Keratinocyte (primary cell): ENCODE data around the gene RIT2. TPM values are rescaled to one million over a fixed set of nuclear protein-coding genes. Genes with fewer than 3 reads are reported as not detected.

ENCODE experiments used
- DNase-seq: peaks from one replicate; pipeline ENCODE4 v3.0.0-alpha.2; 2011; ENCODE audit warnings: low read depth, missing footprints, low spot score
- FAIRE-seq: peaks from 2 replicates; lab custom pipeline; 2011; peaks lifted over from hg19 to GRCh38; lab: Jason Lieb, UNC
- H2AFZ ChIP-seq: 2 replicates; pipeline ENCODE4 v1.6.0; 2012; ENCODE audit warnings: low read length, control low read depth, inconsistent platforms; ENCODE audit not compliant: control insufficient read depth
- H3K27ac ChIP-seq: 2 replicates; pipeline ENCODE4 v1.5.1; 2011; ENCODE audit warnings: low read length; ENCODE audit not compliant: control insufficient read depth, insufficient read depth
- H3K27me3 ChIP-seq: 3 replicates; pipeline ENCODE4 v1.6.0; 2011; ENCODE audit warnings: low read length; ENCODE audit not compliant: control insufficient read depth, insufficient read depth; ENCODE audit errors: extremely low read depth
- H3K36me3 ChIP-seq, 2 experiments: 2 replicates in 1 of 2; 3 replicates in 1 of 2; pipeline ENCODE4 v1.5.1; 2011; ENCODE audit warnings: low read length in 2 of 2, mild to moderate bottlenecking in 1 of 2; ENCODE audit not compliant: control insufficient read depth in 2 of 2, insufficient read depth in 2 of 2; ENCODE audit errors: extremely low read depth in 1 of 2
- H3K4me1 ChIP-seq: 3 replicates; pipeline ENCODE4 v1.5.1; 2011; ENCODE audit warnings: low read length; ENCODE audit not compliant: control insufficient read depth, insufficient read depth; ENCODE audit errors: extremely low read depth
- H3K4me2 ChIP-seq: 3 replicates; pipeline ENCODE4 v1.6.0; 2011; ENCODE audit warnings: low read depth, low read length; ENCODE audit not compliant: control insufficient read depth, insufficient read depth; ENCODE audit errors: extremely low read depth
- H3K4me3 ChIP-seq, 3 experiments: fragments of 200-600 bp in 1 of 3; sonication (generic) in 1 of 3; 2 replicates in 2 of 3; 3 replicates in 1 of 3; pipeline ENCODE4 v1.5.1; 2011 to 2016; ENCODE audit warnings: low read length in 3 of 3, mild to moderate bottlenecking in 3 of 3, control low read depth in 2 of 3, inconsistent platforms in 1 of 3, low read depth in 1 of 3, mixed read lengths in 1 of 3, mixed run types in 1 of 3, moderate library complexity in 1 of 3; ENCODE audit not compliant: control insufficient read depth in 2 of 3, insufficient read depth in 2 of 3; ENCODE audit errors: extremely low read depth in 1 of 3
- H3K79me2 ChIP-seq: 2 replicates; pipeline ENCODE4 v1.6.0; 2012; ENCODE audit warnings: low read length; ENCODE audit not compliant: control insufficient read depth, insufficient read depth
- H3K9ac ChIP-seq: 3 replicates; pipeline ENCODE4 v1.6.0; 2011; ENCODE audit warnings: low read length; ENCODE audit not compliant: control insufficient read depth, insufficient read depth; ENCODE audit errors: extremely low read depth
- H3K9me1 ChIP-seq: 3 replicates; pipeline ENCODE4 v1.6.0; 2011; ENCODE audit warnings: low read length; ENCODE audit not compliant: control insufficient read depth, insufficient read depth; ENCODE audit errors: extremely low read depth
- H3K9me3 ChIP-seq: 2 replicates; pipeline ENCODE4 v1.5.1; 2012; ENCODE audit warnings: low read depth, low read length; ENCODE audit not compliant: control insufficient read depth
- H4K20me1 ChIP-seq: 3 replicates; pipeline ENCODE4 v1.6.0; 2011; ENCODE audit warnings: low read length; ENCODE audit not compliant: control insufficient read depth, insufficient read depth; ENCODE audit errors: extremely low read depth
- EZH2 ChIP-seq: IDR thresholded peaks from one replicate; pipeline ENCODE4 v1.6.1; 2012; ENCODE audit warnings: inconsistent platforms, mild to moderate bottlenecking, low read length, moderate library complexity
- dilution Hi-C: fragments of 300-500 bp; cut with MboI; formaldehyde crosslinking; loops from one replicate; pipeline ENCODE4 v1.7.0; 2020; ENCODE audit warnings: low sequenced_read_pairs; ENCODE audit not compliant: extremely low pct_ligation_motif_present
- polyA plus RNA-seq, 5 experiments: library from polyadenylated mRNA; depleted of rRNA in 3 of 5; stranded (reverse) in 3 of 5; stranded (forward) in 1 of 5; unstranded in 1 of 5; fragments of >200 nt; gene quantifications; 1 replicate in 1 of 5; 2 replicates in 3 of 5; 3 replicates in 1 of 5; pipeline versions ENCODE4 v1.2.1 to v1.2.3, GENCODE V29; 2011 to 2012; ENCODE audit warnings: missing spikeins in 2 of 5, low read depth in 1 of 5, low replicate concordance in 1 of 5
- TF ChIP-seq, protein P1 (sequence below), 3 experiments: IDR thresholded peaks in 1 of 3; conservative IDR thresholded peaks in 1 of 3; optimal IDR thresholded peaks in 1 of 3; 2 replicates in 2 of 3; 3 replicates in 1 of 3; pipeline versions ENCODE3 to v1.5.1; 2011; ENCODE audit warnings: low read length in 3 of 3, mild to moderate bottlenecking in 3 of 3, moderate library complexity in 2 of 3, control low read depth in 1 of 3, inconsistent platforms in 1 of 3; ENCODE audit not compliant: insufficient read depth in 2 of 3; ENCODE audit errors: extremely low read depth in 1 of 3

The RIT2 gene
- polyA plus RNA-seq, 1 donor (not counting 4 experiments of a cell fraction or from before 2014, with no cell fraction given): not detected

DNA sequence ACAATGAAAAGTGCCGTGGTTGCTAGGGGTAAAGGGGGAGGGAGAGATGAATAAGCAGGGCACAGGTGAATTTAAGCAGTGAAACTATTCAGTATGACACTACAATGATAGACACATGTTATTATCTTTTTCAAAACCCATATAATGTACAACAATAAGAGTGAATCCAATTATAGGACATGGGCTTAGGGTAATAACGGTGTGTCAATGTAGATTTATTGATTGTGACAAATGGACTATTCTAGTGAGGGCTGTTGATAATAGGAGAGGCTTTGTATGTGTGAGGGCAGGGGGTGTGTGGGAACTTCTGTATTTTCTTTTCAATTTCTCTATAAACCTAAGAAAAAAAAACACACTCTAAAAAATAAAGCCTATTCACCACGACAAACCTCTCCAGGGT is 223.8 kb downstream of the RIT2 start:
- Histone ChIP-seq H3K27ac (no peak overlapping the region), H3K9me3 (no peaks in the 10 kb centered on the region), H3K9me1 (no peaks in the 10 kb centered on the region), H4K20me1 (no peaks in the 10 kb centered on the region), H3K4me1 (no peaks in the 10 kb centered on the region), H3K27me3 (no peaks in the 10 kb centered on the region), H3K79me2 (no peaks in the 10 kb centered on the region), H3K4me3 (no peak overlapping the region), H2AFZ (no peak overlapping the region), H3K4me2 (no peak overlapping the region), H3K36me3 (no peaks in the 10 kb centered on the region), H3K9ac (no peak overlapping the region)
- DNase-seq (no peak), FAIRE-seq (no peak)
- TF ChIP-seq, protein P1, sequence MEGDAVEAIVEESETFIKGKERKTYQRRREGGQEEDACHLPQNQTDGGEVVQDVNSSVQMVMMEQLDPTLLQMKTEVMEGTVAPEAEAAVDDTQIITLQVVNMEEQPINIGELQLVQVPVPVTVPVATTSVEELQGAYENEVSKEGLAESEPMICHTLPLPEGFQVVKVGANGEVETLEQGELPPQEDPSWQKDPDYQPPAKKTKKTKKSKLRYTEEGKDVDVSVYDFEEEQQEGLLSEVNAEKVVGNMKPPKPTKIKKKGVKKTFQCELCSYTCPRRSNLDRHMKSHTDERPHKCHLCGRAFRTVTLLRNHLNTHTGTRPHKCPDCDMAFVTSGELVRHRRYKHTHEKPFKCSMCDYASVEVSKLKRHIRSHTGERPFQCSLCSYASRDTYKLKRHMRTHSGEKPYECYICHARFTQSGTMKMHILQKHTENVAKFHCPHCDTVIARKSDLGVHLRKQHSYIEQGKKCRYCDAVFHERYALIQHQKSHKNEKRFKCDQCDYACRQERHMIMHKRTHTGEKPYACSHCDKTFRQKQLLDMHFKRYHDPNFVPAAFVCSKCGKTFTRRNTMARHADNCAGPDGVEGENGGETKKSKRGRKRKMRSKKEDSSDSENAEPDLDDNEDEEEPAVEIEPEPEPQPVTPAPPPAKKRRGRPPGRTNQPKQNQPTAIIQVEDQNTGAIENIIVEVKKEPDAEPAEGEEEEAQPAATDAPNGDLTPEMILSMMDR (optimal IDR thresholded peaks at IDR 0.05 in 1 of 3, IDR thresholded peaks at IDR 0.05 in 1 of 3, conservative IDR thresholded peaks at IDR 0.05 in 1 of 3; ENCODE audit: extremely low read depth in 1 of 3, insufficient read depth in 2 of 3, low read length in 3 of 3): no peak
- no peak for TF ChIP-seq EZH2
- dilution Hi-C loops: no loop called here

DNA sequence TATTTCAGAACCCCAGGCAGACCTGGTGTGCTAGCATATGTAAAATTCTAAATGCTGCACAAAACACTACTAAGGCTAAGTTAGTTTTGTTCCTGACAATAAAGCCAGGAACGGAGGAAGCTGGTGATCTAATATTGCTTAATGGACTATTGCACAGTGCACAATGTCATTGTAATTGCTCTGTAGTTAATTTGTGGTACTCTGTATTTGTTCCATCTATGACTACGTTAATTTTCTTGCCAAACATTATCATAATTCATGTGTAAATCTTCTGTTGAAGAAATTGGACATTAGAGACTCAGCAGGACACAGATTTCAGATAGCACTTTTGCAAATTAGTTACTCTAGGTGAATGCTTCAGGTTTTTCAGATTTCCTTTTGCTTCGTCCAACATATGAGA is 232.3 kb downstream of the RIT2 start:
- Histone ChIP-seq H3K9me3 (no peaks in the 10 kb centered on the region), H2AFZ (no peak overlapping the region), H3K4me1 (no peaks in the 10 kb centered on the region), H3K9me1 (no peaks in the 10 kb centered on the region), H3K27me3 (no peaks in the 10 kb centered on the region), H3K79me2 (no peaks in the 10 kb centered on the region), H4K20me1 (no peaks in the 10 kb centered on the region), H3K9ac (no peak overlapping the region), H3K27ac (no peak overlapping the region), H3K4me2 (no peak overlapping the region), H3K36me3 (no peaks in the 10 kb centered on the region), H3K4me3 (no peak overlapping the region)
- dilution Hi-C loops: no loop called here
- FAIRE-seq (no peak), DNase-seq (no peak)
- no peak for TF ChIP-seq EZH2
- TF ChIP-seq, protein P1 (optimal IDR thresholded peaks at IDR 0.05 in 1 of 3, IDR thresholded peaks at IDR 0.05 in 1 of 3, conservative IDR thresholded peaks at IDR 0.05 in 1 of 3; ENCODE audit: extremely low read depth in 1 of 3, insufficient read depth in 2 of 3, low read length in 3 of 3): no peak
